Fibroblast of lung (primary cell): Measurements from ENCODE around the gene COPZ2. TPM values are rescaled to one million over a fixed set of nuclear protein-coding genes. Genes with fewer than 3 reads are reported as not detected.

ENCODE experiments used
- DNase-seq, 2 donors: peaks; one replicate each; pipeline versions ENCODE4 v3.0.0 to v3.0.0-alpha.2; 2010; ENCODE audit warnings: low read depth in 2 of 2
- H2AFZ ChIP-seq: 2 replicates; pipeline ENCODE4 v1.5.1; 2012; ENCODE audit warnings: low read length, control low read depth, inconsistent platforms
- H3K27ac ChIP-seq: 2 replicates; pipeline ENCODE4 v1.5.1; 2011; ENCODE audit warnings: low read length, control low read depth; ENCODE audit not compliant: insufficient read depth
- H3K27me3 ChIP-seq: 2 replicates; pipeline ENCODE4 v1.5.1; 2011; ENCODE audit warnings: mild to moderate bottlenecking, low read length; ENCODE audit not compliant: control insufficient read depth, insufficient read depth
- H3K36me3 ChIP-seq: 2 replicates; pipeline ENCODE4 v1.5.1; 2011; ENCODE audit warnings: low read length; ENCODE audit not compliant: control insufficient read depth, insufficient read depth
- H3K4me1 ChIP-seq: 2 replicates; pipeline ENCODE4 v1.5.1; 2011; ENCODE audit warnings: low read length; ENCODE audit not compliant: control insufficient read depth, insufficient read depth; ENCODE audit errors: extremely low read depth
- H3K4me2 ChIP-seq: 2 replicates; pipeline ENCODE4 v1.5.1; 2011; ENCODE audit warnings: low read length, control low read depth; ENCODE audit not compliant: insufficient read depth; ENCODE audit errors: extremely low read depth
- H3K4me3 ChIP-seq, 4 experiments: fragments of 200-600 bp in 1 of 4; sonication (generic) in 1 of 4; replicated peaks in 1 of 4; 2 replicates each; pipeline ENCODE4 v1.5.1; 2011 to 2016; ENCODE audit warnings: low read length in 4 of 4, low read depth in 3 of 4, mild to moderate bottlenecking in 3 of 4, control low read depth in 2 of 4, inconsistent platforms in 1 of 4, mixed read lengths in 1 of 4; ENCODE audit not compliant: insufficient read depth in 1 of 4; ENCODE audit errors: control extremely low read depth in 1 of 4
- H3K79me2 ChIP-seq: 2 replicates; pipeline ENCODE4 v1.5.1; 2012; ENCODE audit warnings: mild to moderate bottlenecking, low read length, inconsistent platforms; ENCODE audit not compliant: control insufficient read depth, insufficient read depth
- H3K9ac ChIP-seq: 2 replicates; pipeline ENCODE4 v1.5.1; 2011; ENCODE audit warnings: mild to moderate bottlenecking, low read length, control low read depth; ENCODE audit not compliant: insufficient read depth
- H3K9me3 ChIP-seq: 2 replicates; pipeline ENCODE4 v1.5.1; 2012; ENCODE audit warnings: low read depth, low read length; ENCODE audit not compliant: control insufficient read depth, insufficient read depth
- H4K20me1 ChIP-seq: 2 replicates; pipeline ENCODE4 v1.5.1; 2011; ENCODE audit warnings: low read length; ENCODE audit not compliant: control insufficient read depth, insufficient read depth; ENCODE audit errors: extremely low read depth
- CTCF ChIP-seq, 2 donors: IDR thresholded peaks in 1 of 2; conservative IDR thresholded peaks in 1 of 2; 1 replicate in 1 of 2; 2 replicates in 1 of 2; pipeline ENCODE4 v1.5.1; 2011 to 2012; ENCODE audit warnings: low read length in 2 of 2, control low read depth in 1 of 2, inconsistent platforms in 1 of 2, low read depth in 1 of 2, mild to moderate bottlenecking in 1 of 2
- EZH2 ChIP-seq: IDR thresholded peaks from 2 replicates; pipeline ENCODE4 v1.5.1; 2012; ENCODE audit warnings: low read length, control low read depth, mild to moderate bottlenecking; ENCODE audit errors: missing control alignments
- polyA plus RNA-seq, 2 donors: library from polyadenylated mRNA; depleted of rRNA in 1 of 2; stranded (reverse) in 1 of 2; unstranded in 1 of 2; fragments of >200 nt; gene quantifications; 2 replicates each; pipeline ENCODE4 v1.2.1, GENCODE V29; 2011 to 2012; ENCODE audit warnings: missing spikeins in 1 of 2
- total RNA-seq: library from RNA; depleted of rRNA; stranded (reverse); fragments of >200 nt; gene quantifications from 2 replicates; pipeline ENCODE4 v1.2.1, GENCODE V29; 2014

The COPZ2 gene
- total and polyA plus RNA-seq, 2 donors (not counting 1 experiment from before 2014, with no cell fraction given) = 63.1 to 97.9 TPM

DNA sequence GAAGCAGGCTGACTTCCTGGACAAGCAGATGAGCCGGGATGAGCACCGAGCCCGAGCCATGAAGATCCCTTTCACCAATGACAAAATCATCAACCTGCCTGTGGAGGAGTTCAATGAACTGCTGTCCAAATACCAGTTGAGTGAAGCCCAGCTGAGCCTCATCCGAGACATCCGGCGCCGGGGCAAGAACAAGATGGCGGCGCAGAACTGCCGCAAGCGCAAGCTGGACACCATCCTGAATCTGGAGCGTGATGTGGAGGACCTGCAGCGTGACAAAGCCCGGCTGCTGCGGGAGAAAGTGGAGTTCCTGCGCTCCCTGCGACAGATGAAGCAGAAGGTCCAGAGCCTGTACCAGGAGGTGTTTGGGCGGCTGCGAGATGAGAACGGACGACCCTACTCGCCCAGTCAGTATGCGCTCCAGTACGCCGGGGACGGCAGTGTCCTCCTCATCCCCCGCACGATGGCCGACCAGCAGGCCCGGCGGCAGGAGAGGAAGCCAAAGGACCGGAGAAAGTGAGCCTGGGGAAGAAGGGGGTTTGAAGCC, 21.6 kb upstream of the COPZ2 start:
- no peak overlapping the region for H3K27ac ChIP-seq
- no peak overlapping the region for H2AFZ ChIP-seq
- no peak for DNase-seq
- H3K79me2 ChIP-seq = peaks cover 13% of the 10 kb centered on the region
- no peaks in the 10 kb centered on the region for H3K9me3 ChIP-seq
- H3K27me3 ChIP-seq = no peaks in the 10 kb centered on the region
- peaks cover 3% of the 10 kb centered on the region for H3K4me1 ChIP-seq
- no peak overlapping the region for H3K4me2 ChIP-seq
- H4K20me1 ChIP-seq = no peaks in the 10 kb centered on the region
- no peak overlapping the region for H3K9ac ChIP-seq
- no peak overlapping the region for H3K4me3 ChIP-seq
- peaks cover 33% of the 10 kb centered on the region for H3K36me3 ChIP-seq
- TF ChIP-seq CTCF (conservative IDR thresholded peaks at IDR 0.05 in 1 of 2, IDR thresholded peaks at IDR 0.05 in 1 of 2; ENCODE audit: low read depth in 1 of 2, low read length in 2 of 2) (no peak), EZH2 (no peak)

- H3K27ac ChIP-seq = no peak overlapping the region
- no peak overlapping the region for H3K4me2 ChIP-seq
- H3K79me2 ChIP-seq = peaks cover 19% of the 10 kb centered on the region
- TF ChIP-seq CTCF (conservative IDR thresholded peaks at IDR 0.05 in 1 of 2, IDR thresholded peaks at IDR 0.05 in 1 of 2; ENCODE audit: low read depth in 1 of 2, low read length in 2 of 2) = no peak
- no peak for TF ChIP-seq EZH2
- H3K36me3 ChIP-seq = peaks cover 31% of the 10 kb centered on the region
- no peaks in the 10 kb centered on the region for H3K9me3 ChIP-seq
- no peak overlapping the region for H2AFZ ChIP-seq
- H3K27me3 ChIP-seq = no peaks in the 10 kb centered on the region
- no peaks in the 10 kb centered on the region for H4K20me1 ChIP-seq
- peaks cover 8% of the 10 kb centered on the region for H3K4me1 ChIP-seq
- no peak for DNase-seq
- no peak overlapping the region for H3K9ac ChIP-seq
- H3K4me3 ChIP-seq = no peak overlapping the region
These were observed 21.0 kb upstream of the COPZ2 start for GRCh38 chr17:48058393-48059124.

DNA sequence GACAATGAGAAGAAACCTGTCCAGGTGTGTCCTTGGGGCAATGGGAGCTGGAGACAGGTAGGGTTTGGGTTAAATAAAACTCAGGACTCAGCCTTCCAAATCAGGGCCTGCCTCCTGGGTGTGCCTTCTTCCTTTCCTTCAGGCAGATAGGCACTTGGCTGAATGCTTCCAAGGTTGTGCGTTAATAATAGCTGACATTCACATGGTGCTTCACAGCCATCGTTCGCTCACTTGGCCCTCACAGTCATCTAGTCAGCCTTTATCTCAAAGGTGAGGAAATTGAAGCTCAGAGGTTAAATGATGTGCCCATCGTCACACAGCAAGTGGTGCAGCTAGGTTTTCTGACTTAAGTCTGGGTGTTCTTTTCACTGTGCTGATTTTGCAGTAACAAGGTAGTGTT, 20.0 kb upstream of the COPZ2 start:
- TF ChIP-seq CTCF (conservative IDR thresholded peaks at IDR 0.05 in 1 of 2, IDR thresholded peaks at IDR 0.05 in 1 of 2; ENCODE audit: low read depth in 1 of 2, low read length in 2 of 2) = no peak
- TF ChIP-seq EZH2 = no peak
- DNase-seq = no peak
- no peak overlapping the region for H3K4me2 ChIP-seq
- H4K20me1 ChIP-seq = no peaks in the 10 kb centered on the region
- H3K27me3 ChIP-seq = no peaks in the 10 kb centered on the region
- peaks cover 28% of the 10 kb centered on the region for H3K79me2 ChIP-seq
- no peak overlapping the region for H2AFZ ChIP-seq
- H3K4me3 ChIP-seq = no peak overlapping the region
- H3K9me3 ChIP-seq = no peaks in the 10 kb centered on the region
- H3K9ac ChIP-seq = no peak overlapping the region
- no peak overlapping the region for H3K27ac ChIP-seq
- H3K36me3 ChIP-seq = peaks cover 31% of the 10 kb centered on the region
- H3K4me1 ChIP-seq = peaks cover 17% of the 10 kb centered on the region
